Activated T-cell treated with anti-CD3 and anti-CD28 coated beads, Interleukin-2, amount 50 U/mL, for 1 hour (primary cell): ENCODE data around the gene PKHD1.
"Not testable (repeated sequence)": the region's sequence is repeated elsewhere in the genome, so short reads cannot be mapped to it uniquely, and the experiment has no call there.

Experiments used
- DNase-seq: peaks from one replicate; pipeline ENCODE4 v3.0.0-alpha.2; 2020

PKHD1 gene

DNA sequence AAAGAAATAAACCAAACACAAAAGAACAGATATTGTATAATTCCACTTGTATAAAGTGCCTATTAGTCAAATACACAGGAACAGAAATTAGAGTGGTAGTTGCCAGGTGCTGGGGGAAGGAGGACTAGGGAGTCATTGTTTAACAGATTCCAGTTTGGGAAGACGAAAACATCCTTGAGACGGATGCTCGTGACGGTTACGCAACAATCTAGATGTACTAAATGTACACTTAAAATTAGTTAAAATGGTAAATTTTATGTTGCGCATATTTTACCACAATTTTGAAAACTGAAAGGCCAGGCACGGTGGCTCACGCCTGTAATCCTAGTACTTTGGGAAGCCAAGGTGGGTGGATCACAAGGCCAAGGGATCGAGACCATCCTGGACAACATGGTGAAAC is 111.0 kb downstream of the PKHD1 start:
- no peak for DNase-seq

DNA sequence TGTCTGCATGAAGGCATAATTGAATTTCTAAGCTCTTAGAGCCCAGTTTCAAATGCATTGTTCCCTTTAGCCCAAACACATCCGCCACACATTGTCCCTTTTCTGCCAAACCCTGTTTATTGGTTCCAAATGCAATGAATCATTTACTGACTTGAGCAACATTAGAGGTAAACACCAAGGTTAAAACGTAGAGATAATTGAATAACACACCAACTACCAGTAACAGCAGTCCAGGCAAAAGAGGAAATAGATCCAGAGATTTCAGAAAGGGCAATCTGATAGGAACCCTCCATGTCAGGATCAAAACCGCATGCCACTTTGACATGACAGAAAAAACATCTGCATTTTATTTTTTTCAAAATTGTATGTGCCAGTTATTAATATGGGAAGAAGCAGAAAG is 114.8 kb downstream of the PKHD1 start:
- no peak for DNase-seq

DNA sequence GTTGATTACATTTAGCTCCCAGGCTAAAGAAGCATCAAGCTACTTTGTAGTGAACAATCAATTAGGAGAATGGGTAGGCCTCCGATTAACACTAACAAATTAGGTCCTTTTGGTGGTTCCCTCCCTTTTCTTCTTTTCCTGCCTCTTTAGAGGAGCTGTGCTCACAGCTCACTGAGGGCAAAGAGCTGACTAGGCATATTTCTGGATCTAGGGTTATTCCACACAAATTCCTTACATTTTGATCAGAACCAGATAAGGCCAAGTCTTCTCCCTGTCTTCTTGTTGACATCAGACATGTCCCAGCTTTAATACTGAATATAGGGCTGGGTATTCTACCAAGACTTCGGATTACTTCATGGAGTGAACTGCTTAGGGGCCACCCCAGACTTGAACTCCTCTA is 119.1 kb downstream of the PKHD1 start:
- DNase-seq: no peak

DNA sequence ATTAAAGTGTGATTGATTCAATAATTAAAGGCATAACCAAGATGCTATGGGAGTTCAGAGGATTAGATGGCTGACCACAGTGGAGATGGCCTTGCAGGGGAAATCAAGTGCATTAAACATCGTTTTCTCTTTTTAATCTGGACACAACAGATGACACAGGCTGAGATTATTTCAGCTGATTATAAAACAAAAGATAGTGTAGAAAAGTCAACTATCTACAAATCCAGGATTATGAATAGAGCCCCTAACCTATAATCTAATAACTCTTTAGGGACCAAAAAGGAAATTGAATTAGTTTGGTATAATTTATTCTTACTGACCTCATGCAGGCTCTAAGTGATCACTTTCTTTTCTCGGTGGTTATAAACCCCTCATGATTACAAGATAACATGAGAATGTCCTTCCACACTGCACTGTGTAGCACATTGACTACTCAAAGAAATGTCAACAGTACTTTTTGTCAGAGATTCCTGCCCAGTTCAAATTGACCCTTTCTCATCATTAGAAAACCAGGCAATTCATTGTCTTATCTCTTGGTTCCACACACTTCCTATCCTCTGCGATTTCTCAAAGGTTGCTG is 122.1 kb downstream of the PKHD1 start:
- DNase-seq: no peak

DNA sequence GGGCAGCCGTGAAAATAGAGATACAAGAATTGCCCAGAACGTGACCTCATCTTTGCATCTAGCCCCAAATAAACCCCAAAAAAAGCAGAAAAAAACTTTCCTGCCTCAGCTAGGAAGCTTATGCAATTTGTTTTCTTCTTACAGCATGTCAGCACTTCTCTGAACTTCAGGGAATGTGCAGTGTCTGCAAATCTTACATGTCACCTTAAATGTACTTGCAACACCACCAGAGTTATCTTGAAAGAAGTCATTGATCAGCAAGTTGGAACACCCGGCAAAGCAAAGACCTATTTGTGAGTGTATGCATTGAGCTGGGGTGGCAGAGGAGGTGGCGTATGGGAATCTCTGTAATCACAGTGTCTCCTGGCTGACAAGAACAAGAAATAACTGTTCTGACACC is 123.4 kb downstream of the PKHD1 start:
- DNase-seq: no peak

DNA sequence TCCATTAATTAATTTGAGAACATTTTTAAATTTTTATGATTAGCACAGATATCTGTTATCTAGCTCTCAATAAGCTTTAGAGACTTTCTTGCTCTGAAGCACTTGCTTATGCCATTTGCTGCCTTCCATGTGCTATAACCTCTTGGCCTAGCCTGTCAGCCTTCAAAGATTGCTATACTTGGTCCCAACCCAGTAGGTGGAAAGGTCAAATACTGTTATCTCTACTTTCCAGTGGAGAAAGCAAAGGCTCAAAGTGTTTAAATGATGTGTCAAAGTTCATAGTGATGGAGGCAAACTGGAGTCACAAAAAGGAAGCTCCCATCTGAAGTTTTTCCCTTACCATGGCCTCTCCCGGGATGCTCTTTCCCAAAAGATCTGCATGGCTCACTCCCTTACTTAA is 125.1 kb downstream of the PKHD1 start:
- no peak for DNase-seq

DNA sequence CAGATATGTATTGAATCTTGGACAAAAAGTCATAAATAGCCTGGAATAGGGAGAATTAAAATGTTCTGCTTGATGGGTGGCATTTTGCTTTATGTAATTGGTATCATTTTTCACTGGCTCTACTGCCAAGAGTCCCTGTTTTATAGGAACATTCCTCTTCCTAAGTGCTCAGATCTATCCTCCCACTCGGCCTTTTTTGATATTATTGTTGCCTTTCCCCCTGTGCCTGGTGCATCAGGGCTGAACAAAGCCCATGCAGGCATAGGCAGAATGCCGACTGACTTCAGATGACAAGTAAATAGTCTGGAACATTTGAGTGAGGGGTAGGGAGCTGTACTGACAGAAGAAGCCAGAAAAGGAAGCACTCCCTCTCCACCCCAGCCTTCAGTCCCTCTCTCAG is 127.0 kb downstream of the PKHD1 start:
- no peak for DNase-seq

DNA sequence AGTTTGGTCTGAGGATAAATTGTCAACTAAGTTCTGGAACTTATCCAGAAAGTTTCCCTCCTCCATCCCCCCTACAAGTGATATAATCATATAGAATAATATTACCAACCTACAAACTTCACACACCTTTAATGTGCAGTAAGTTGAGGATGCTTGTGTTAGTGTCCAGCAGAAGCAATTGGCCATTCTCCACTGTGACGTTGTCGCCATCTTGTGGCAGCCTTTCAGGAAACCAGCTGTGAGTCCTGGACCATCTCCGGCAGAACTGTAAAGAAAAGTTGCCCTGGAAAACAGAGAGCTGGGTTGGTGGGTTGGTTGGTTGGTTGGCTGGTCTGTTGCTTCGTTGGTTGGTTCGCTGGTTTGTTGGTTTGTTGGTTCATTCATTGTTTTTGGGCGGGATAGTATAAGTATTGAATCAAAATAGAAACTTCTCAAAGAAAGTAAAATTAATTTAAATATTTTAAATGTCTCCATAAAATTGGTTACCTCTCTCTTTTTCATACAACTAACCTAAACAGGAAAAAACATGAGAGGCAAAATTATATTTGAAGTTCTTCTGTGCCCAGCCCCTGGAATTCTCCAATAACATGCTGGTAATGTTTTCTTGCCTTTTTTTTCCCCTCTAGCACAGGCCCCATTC is 127.5 kb downstream of the PKHD1 start:
- no peak for DNase-seq

DNA sequence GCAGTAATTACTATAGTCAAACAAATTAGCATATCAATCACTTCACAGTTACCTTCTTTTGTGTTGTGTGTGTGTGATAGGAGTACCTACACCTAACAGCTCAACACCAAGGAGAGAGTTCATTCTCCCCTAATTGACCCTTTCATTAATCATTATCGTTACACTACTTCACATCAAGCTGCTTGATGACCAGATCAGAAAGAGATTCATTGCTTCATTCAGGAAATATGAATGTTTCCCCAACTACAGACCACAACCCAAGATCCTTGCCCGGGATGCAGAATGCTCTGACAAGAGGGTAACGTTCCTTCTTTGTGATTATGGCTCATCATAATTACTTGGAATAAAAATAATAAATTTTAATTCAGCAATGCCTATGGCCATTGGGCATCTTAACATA is 132.7 kb downstream of the PKHD1 start:
- DNase-seq: no peak

DNA sequence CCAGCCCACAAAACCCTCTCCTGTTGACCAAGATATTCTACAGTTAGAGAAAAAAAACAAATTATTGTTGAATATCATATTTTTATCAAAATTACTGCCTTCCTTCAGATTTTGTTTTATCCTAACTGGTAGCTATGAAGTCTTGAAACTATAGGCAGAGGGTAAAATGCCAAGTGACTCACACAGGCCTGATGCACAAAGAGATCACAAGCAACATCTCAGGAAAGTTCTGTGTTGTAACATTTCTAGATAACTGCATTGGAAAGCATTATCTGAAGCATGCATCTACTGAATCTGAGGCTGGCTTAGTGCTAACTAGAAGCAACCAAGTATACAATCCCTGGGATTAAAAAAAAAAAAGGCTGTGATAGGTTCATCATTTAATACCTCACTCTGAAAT is 134.2 kb downstream of the PKHD1 start:
- DNase-seq: no peak

DNA sequence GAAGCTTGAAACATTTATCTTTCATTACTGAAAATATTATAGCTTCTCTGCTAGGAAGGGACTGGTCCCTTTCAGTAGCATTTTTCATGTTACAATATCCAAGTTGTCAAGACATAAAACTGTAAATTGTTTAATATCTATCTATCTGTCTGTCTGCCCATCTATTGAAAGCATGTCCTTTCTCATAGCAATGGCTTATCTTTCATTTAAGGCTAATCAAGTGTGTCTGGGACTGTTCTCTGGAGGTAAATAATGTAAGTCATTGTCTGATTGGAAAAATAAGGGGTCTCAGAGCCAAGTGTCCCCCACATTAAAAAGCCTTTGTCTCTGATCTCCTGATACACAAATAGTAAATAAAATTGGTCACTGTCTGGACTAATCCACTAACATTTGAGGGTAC is 135.5 kb downstream of the PKHD1 start:
- DNase-seq: no peak

DNA sequence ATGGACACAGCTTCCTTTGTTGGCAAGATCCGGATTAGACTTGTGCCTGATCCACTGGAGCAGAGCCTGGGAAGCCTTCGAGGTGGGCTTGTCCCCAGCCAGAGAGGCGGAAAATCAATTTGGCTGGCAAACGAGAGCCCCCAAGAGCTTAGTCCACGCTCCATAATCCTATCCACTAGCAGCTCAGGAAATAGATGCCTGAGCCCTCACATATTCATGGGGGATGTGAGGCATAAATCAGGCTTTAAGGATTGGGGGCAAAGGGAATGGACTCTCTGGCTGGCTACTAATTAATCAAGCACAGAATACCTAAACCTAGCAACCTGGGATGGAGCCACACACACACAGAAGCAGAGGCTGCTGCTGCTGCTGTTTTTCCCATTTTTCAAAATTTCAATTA is 137.9 kb downstream of the PKHD1 start:
- no peak for DNase-seq

DNA sequence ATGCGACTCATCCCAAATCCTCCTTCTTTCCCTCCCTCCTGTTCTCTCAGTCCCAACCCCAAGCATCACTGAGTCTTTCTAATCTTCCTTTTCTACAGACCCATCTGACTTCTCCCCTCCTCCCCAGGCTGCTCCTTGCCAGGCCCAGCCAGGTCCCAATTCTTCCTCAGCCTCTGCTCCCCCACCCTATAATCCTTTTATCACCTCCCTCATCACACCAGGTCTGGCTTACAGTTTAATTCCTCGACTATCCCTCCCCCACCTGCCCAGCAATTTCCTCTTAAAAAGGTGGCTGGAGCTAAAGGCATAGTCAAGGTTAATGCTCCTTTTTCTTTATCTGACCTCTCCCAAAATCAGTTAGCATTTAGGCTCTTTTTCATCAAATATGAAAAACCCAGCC is 147.7 kb downstream of the PKHD1 start:
- not testable (repeated sequence) for DNase-seq

DNA sequence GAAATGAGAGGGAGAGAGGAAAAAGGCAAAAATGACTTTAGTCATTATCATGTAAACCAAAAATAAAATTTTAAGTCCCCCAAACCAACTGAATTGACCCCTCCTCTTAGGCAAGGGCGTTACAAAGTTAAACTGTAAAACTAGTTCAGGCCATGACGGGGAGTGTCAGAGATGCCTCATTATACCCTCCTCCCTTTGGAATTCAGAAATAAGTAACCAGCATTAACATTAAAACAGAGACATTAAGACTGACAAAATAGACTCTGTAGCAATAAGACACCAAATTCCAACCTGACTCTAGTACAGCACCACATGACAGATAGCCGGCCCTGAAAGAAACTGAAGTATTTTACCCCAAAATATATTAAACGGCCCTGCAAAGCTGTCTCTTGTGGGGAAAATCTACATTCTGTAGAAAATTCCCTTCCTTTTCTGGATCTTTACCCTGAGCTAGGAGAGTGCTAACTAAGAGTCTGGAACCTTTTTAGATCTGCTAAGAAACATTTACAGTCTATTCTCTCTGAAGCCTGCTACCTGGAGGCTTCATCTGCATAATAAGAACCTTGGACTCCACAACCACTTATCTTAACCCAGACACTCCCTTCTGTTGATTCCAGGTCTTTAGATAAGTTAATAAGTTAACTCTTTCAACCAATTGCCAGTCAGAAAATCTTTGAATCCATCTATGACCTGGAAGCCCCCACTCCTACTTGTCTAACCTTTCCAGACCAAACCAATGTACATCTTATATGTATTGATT is 150.7 kb downstream of the PKHD1 start:
- no peak for DNase-seq

DNA sequence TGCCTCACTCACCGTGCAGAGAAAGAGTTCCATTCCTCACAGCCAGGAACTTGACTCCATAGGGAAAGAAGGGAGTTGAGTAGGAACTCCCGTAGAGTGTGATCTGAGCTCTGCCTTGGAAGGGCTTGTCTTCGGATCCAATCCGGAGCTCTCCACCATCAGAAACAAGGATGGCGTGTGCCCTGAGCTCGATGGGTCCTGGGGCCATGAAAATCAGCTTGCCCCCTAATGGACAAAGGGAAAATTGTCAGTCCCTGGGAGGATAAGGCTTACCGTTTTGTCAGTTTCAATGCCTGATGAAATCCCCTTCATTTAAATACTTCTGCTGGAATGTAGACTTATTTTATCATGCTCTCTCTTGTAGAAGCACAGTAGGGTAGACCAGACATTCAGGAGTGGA is 153.3 kb downstream of the PKHD1 start:
- DNase-seq: no peak

DNA sequence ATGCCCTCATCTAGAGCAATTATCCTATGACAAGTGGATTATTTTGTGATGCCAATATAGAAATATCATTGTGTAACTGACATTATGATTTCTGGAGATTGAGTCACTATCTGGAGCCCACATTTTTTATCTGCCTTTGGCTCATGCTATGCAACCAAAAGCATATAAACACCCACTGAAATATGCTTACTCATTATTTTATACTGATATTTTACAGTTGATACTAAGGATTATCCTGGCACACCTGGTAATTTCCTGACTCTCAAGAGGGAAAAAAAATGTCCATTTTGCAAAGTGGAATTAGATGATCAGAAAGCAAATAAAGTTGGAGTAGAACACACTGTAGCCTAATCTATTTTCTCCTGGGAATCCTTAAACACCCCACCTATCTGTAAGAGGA is 154.5 kb downstream of the PKHD1 start:
- DNase-seq: no peak

DNA sequence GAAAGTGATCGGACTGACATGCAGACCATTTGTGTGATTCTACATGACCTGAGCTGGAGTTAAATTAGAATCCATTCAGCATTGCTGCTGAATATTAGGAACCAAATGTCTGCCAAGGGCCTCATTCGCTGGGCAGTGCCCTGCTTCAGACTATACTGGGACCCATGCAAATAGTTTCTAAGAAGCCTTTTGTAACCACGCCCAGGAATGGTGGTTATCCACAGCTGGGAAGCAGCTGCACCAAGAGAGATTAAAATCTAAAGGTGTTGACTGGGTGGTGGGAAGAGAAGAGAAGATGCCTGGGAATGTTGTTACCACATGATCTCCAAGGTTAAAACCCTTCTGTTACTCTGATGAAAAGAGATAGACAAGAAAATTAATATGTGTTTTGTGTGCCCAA is 156.8 kb downstream of the PKHD1 start:
- DNase-seq: no peak

DNA sequence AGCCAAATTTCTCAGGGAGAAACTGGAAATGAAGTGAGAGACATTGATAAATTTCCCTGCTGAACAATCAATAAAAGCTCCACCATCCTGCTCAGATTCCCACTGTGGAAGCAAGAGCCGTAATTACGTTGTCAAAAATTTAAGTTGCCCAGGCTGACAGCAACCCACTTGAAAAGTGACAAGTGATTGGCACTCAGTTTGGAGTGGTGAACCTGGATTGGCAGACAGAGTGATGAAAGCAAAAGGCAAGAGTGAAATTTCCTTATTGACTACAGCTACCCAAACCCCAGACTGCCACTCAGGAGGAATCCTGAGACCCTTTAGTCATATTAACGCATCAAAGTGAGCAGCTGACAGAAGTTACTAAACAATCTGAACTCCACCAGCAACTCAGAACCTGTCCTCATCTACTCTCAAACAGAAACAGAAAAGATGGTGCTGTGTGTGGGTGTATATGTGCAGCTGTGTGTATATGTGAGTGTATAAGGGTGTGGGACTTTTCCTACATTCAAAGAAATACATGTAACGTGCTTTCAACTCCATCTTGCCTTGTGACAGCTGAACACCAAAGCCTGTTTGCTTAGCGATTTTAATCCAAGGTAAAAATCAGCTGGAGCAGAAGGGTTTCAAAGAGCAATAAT is 157.4 kb downstream of the PKHD1 start:
- no peak for DNase-seq

DNA sequence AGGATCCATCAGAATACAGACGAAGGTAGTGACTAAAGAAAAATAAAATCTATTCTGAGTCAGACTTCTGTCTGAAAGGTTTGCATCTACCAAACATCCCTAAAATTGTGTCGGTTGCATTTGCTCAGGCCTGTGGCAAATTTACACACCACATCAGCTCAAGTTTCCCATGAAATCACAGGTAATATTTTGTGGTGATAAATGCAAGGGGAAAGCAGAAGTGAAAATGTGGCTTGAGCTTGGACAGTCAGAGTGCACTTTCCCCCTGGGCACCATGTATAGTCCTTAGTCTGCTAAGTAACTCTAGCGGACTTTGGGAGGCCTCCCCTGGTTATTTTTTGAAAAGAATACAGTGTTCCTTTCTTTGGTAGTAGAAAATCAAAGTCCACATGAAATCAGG is 159.1 kb downstream of the PKHD1 start:
- DNase-seq: no peak

DNA sequence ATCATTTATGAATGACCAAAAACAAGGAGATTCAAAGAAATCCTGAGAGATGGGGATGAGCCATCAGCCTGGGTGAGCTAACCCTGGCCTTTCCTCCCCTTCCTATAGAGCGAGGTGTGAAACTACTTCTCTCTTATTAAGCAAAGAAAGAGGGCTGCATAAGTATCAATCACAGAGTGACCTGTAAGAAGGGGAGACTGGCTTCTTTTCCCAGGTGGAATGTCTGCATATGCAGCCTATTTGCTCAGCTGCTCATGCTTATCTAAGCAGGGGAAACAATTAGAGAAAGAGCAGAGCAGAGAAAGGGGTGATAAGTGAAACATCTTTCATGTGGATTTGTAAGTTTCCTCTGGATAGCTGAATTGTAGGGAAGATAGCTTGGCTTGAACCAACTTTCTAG is 160.0 kb downstream of the PKHD1 start:
- no peak for DNase-seq

DNA sequence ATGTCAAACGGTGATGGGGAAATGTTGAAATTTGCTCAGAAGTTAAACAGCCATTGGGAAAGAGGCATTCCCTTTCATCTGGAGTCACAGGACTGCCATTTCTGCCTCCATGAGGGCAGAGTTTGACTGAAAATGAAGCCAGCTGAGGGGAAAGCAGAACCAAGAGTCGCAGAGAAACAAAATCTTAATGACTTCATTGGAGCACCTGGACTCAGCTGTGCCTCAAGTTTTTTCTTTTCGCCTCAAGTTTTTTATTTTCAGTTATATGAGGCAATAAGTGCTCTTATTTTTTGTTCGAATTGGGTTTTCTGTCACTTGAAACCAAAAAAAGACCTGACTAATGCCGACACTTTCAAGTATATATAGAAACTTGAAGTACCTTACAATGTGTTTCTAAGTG is 161.3 kb downstream of the PKHD1 start:
- no peak for DNase-seq

DNA sequence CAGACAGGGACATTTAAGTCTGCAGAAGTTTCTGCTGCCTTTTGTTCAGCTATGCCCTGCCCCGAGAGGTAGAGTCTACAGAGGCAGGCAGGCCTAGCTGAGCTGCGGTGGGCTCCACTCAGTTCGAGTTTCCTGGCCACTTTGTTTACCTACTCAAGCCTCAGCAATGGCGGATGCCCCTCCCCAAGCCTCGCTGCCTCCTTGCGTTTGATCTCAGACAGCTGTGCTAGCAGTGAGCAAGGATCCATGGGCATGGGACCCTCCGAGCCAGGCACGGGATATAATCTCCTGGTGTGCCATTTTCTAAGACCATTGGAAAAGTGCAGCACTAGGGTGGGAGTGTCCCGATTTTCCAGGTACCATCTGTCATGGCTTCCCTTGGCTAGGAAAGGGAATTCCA is 164.9 kb downstream of the PKHD1 start:
- not testable (repeated sequence) for DNase-seq

DNA sequence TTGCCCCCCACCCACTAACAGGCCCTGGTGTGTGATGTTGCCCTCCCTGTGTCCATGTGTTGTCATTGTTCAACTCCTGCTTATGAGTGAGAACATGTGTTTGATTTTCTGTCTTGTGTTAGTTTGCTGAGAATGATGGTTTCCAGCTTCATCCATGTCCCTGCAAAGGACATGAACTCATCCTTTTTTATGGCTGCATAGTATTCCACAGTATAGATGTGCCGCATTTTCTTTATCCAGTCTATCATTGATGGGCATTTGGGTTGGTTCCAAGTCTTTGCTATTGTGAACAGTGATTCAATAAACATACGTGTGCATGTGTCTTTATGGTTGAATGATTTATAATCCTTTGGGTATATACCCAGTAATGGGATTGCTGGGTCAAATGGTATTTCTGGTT is 169.1 kb downstream of the PKHD1 start:
- not testable (repeated sequence) for DNase-seq

DNA sequence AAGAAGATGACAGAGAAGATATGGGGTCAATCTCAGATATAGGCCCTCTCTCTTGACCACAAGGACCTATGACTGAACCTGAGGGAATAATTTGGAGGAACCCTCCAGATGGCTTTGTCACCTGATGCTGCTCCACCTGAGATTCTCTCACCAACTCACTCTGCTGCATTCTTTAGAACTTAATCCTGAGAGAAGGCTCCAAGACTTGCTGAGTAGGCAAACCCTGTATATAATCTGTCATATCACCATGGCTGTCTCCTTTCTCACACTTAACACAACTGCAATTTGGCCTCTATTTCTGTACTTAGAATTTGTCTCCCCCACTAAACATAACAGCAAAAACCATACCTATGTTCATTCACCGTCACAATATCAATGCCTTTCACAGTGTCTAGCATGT is 172.3 kb downstream of the PKHD1 start:
- no peak for DNase-seq
